ENCODE data around the gene FOXP1.

GRCh38 chr3:71392251-71392650 lies 191.3 kb downstream of the FOXP1 start:
- no peak for TF ChIP-seq CTCF (IDR thresholded peaks at IDR 0.05)
- TF ChIP-seq POLR2A (IDR thresholded peaks at IDR 0.05), result no peak
